ENCODE results near the gene SPATA24.
"Not testable (repeated sequence)": the region's sequence is repeated elsewhere in the genome, so short reads cannot be mapped to it uniquely, and the experiment has no call there.

The SPATA24 gene

GRCh38 chr5:139403787-139404483 is at the start of gene SPATA24:
SPATA24 (minus strand) TSS chr5:139404089; CDS start chr5:139404060, 29 bp downstream.
- DNase-seq: peak; percentile 99

- no peak for DNase-seq
Measured at GRCh38 chr5:139451878-139452660, 48.2 kb upstream of the SPATA24 start.

- DNase-seq: no peak
Measured at GRCh38 chr5:139451176-139451575, 47.3 kb upstream of the SPATA24 start.

GRCh38 chr5:139446956-139447779 is 43.3 kb upstream of the SPATA24 start:
- no peak for DNase-seq

GRCh38 chr5:139445325-139446170 is 41.7 kb upstream of the SPATA24 start:
- DNase-seq: no peak

GRCh38 chr5:139443831-139444453 is 40.1 kb upstream of the SPATA24 start:
- peak; percentile 34 for DNase-seq

GRCh38 chr5:139440416-139440815 is 36.5 kb upstream of the SPATA24 start:
- DNase-seq: not testable (repeated sequence)

- peak; percentile 97 for DNase-seq
Measured at GRCh38 chr5:139439013-139439903, 35.4 kb upstream of the SPATA24 start, which contains the start of gene DNAJC18. DNAJC18 (minus strand) TSS chr5:139439525; CDS start chr5:139439445, 80 bp downstream.

- no peak for DNase-seq
Measured at GRCh38 chr5:139438707-139439012, 34.8 kb upstream of the SPATA24 start.

GRCh38 chr5:139435676-139436075 is 31.8 kb upstream of the SPATA24 start:
- peak; percentile 5 for DNase-seq

- DNase-seq: no peak
Measured at GRCh38 chr5:139431706-139432105, 27.8 kb upstream of the SPATA24 start.

- DNase-seq: no peak
Measured at GRCh38 chr5:139430015-139430414, 26.1 kb upstream of the SPATA24 start.

GRCh38 chr5:139426203-139426885 is 22.5 kb upstream of the SPATA24 start:
- no peak for DNase-seq

GRCh38 chr5:139425497-139425896 is 21.6 kb upstream of the SPATA24 start:
- no peak for DNase-seq

- peak; percentile 76 for DNase-seq
Measured at GRCh38 chr5:139422307-139422893, 18.5 kb upstream of the SPATA24 start.

GRCh38 chr5:139419226-139420192 is 15.6 kb upstream of the SPATA24 start:
- DNase-seq: no peak

- DNase-seq: no peak
Measured at GRCh38 chr5:139418793-139419192, 14.9 kb upstream of the SPATA24 start.

GRCh38 chr5:139417214-139417613 is 13.3 kb upstream of the SPATA24 start:
- DNase-seq: no peak

- DNase-seq: no peak
Measured at GRCh38 chr5:139416651-139417050, 12.8 kb upstream of the SPATA24 start.

Measured in NCI-H82 (cell line).